ENCODE data around the gene CDH22. TPM values are rescaled to one million over a fixed set of nuclear protein-coding genes. Genes with fewer than 3 reads are reported as not detected.

The CDH22 gene
- total and polyA plus RNA-seq, 11 donors: 0.03 to 0.90 (median 0.48) TPM

DNA sequence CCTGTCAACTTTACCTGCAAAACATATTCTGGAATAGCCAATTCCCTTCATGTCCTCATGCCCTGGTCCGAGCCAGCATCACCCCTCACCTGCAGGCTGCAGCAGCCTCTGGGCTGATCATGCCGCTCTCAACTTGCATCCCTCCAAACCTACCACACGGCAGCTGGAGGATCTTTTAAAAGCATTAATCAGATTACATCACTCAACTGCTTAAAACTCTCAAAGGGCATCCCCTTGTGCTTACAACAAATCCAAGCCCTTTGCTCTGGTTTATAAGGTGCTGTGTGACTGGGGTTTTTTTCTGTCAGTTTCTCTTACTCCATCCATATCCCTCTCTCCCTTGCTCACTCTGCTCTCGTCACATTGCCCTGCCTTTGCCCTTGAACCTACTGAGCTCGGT, 166.2 kb downstream of the CDH22 start:
- DNase-seq: no peak
- ATAC-seq: no peak
- WGBS, 4 donors: 37 to 49% (median 46%) methylated on average over 5 of the region's 5 CpGs
- no peaks in the 10 kb centered on the region for H3K36me3 ChIP-seq
- no peak overlapping the region for H3K27ac ChIP-seq
- intact Hi-C loops (cut with DNase I): no loop called here
- H3K9me3 ChIP-seq: no peaks in the 10 kb centered on the region
- H3K27me3 ChIP-seq: peaks cover 6 to 69% (median 29%) of the 10 kb centered on the region in 9 donors
- H3K4me3 ChIP-seq: no peak overlapping the region
- TF ChIP-seq, protein P1, sequence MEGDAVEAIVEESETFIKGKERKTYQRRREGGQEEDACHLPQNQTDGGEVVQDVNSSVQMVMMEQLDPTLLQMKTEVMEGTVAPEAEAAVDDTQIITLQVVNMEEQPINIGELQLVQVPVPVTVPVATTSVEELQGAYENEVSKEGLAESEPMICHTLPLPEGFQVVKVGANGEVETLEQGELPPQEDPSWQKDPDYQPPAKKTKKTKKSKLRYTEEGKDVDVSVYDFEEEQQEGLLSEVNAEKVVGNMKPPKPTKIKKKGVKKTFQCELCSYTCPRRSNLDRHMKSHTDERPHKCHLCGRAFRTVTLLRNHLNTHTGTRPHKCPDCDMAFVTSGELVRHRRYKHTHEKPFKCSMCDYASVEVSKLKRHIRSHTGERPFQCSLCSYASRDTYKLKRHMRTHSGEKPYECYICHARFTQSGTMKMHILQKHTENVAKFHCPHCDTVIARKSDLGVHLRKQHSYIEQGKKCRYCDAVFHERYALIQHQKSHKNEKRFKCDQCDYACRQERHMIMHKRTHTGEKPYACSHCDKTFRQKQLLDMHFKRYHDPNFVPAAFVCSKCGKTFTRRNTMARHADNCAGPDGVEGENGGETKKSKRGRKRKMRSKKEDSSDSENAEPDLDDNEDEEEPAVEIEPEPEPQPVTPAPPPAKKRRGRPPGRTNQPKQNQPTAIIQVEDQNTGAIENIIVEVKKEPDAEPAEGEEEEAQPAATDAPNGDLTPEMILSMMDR (IDR thresholded peaks at IDR 0.05): no peak
- no peak for TF ChIP-seq POLR2A (IDR thresholded peaks at IDR 0.05)
- H3K4me1 ChIP-seq: no peaks in the 10 kb centered on the region

DNA sequence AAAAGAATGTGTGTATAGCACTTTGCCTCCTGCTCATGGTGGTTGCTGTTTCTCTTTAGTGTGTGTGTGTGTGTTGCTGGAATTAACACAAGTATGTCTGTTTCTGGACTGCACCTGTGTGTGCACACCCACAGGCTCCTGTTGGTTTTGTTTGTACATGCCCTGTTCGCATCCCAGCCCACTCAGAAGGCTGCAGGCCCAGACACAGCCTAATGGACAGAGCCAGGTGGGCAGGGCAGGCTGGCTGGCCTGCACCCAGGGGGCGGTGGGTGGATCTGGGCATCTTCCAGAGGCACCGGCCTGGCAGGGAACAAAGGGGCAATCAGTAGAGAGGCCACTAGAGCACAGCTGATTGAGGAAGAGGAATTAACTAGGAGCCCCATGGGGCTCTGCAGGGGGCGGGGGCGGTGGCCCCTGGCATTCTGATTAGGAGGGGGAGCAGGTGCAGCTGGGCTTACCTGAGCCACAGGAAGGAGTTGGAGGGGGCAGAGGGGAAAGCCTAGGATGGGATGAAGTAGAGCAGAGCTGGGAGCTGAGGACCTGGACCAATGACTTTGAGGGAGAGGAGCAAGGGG, 168.3 kb downstream of the CDH22 start:
- Histone ChIP-seq H3K9me3 (no peaks in the 10 kb centered on the region), H3K27me3 (peaks cover 6 to 78% (median 33%) of the 10 kb centered on the region in 9 donors), H3K27ac (no peak overlapping the region), H3K4me1 (no peaks in the 10 kb centered on the region), H3K4me3 (no peak overlapping the region), H3K36me3 (no peaks in the 10 kb centered on the region)
- TF ChIP-seq, protein P1 (IDR thresholded peaks at IDR 0.05): no peak
- TF ChIP-seq POLR2A (IDR thresholded peaks at IDR 0.05): no peak
- ATAC-seq (peak in 1 of 4 donors; percentile 16), DNase-seq (no peak)
- intact Hi-C loops (cut with DNase I): loop anchor here in 3 of 10 donors (5.0 to 10.0 kb wide), 4 partner anchors 37 to 545 kb away; partner anchors contain the start of genes CDH22 (in 1 of the 3) and TP53RK (in 1 of the 3)
- WGBS, 4 donors: 55 to 71% (median 62%) methylated on average over 4 to 5 of the region's 5 CpGs

DNA sequence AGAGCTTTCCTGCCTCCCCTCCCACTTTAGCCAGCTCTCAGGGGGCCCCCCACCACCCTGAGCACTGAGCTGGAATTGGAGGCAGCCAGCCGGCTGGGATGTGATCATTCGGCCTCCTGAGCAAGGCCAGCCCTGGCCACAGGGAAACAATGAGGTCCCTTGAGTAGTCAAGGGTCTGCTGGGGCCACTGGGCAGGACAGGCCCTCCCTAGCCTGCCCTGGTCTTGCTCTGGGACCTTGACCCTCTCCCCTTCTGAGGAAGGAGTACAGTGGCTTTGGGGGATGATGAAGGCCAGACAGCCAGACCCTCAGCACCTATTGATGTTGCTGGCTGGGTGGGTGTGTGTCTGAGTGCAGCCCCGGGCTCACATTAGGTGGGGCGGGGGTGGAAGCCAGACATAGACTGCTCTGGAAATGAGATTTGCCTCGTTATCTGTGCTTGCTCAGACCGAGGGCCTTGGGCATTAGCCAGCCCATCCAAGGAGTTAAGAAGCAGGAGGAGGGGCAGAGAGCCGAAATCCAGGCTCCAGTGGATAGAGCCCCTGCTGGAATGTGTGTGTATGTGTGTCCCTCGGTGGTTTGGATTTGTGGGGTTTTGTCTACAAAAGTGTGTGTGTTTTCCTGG, 168.9 kb downstream of the CDH22 start:
- intact Hi-C loops (cut with DNase I): loop anchor here in 3 of 10 donors (5.0 to 10.0 kb wide), 4 partner anchors 38 to 545 kb away; partner anchors contain the start of genes CDH22 (in 1 of the 3) and TP53RK (in 1 of the 3)
- Histone ChIP-seq H3K36me3 (no peaks in the 10 kb centered on the region), H3K27me3 (peaks cover 6 to 83% (median 33%) of the 10 kb centered on the region in 9 donors), H3K9me3 (no peaks in the 10 kb centered on the region), H3K4me3 (no peak overlapping the region), H3K4me1 (no peaks in the 10 kb centered on the region), H3K27ac (no peak overlapping the region)
- DNase-seq (no peak), ATAC-seq (no peak)
- 28 to 49% (median 38%) methylated on average over 4 to 8 of the region's 8 CpGs for WGBS, 4 donors
- TF ChIP-seq, protein P1 (IDR thresholded peaks at IDR 0.05): no peak
- no peak for TF ChIP-seq POLR2A (IDR thresholded peaks at IDR 0.05)

GRCh38 chr20:46137816-46138215, 170.5 kb downstream of the CDH22 start:
- Histone ChIP-seq H3K27ac (no peak overlapping the region), H3K36me3 (no peaks in the 10 kb centered on the region), H3K27me3 (peaks cover 6 to 75% (median 33%) of the 10 kb centered on the region in 9 donors), H3K4me3 (no peak overlapping the region), H3K9me3 (no peaks in the 10 kb centered on the region), H3K4me1 (peaks cover 0 to 4% (median 0%) of the 10 kb centered on the region in 12 donors)
- DNase-seq (no peak), ATAC-seq (no peak)
- 70 to 88% (median 79%) methylated on average over 4 to 5 of the region's 5 CpGs for WGBS, 4 donors
- TF ChIP-seq POLR2A (IDR thresholded peaks at IDR 0.05): no peak
- TF ChIP-seq, protein P1 (IDR thresholded peaks at IDR 0.05): no peak
- intact Hi-C loops (cut with DNase I): loop anchor here in 3 of 10 donors (5.0 to 10.0 kb wide), 4 partner anchors 39 to 547 kb away; partner anchors contain the start of genes CDH22 (in 1 of the 3) and TP53RK (in 1 of the 3)
